Stimulated activated CD8-positive, alpha-beta memory T cell treated with anti-CD3 and anti-CD28 coated beads, Interleukin-15, amount 100 ng/mL, for 1 hour (primary cell): ENCODE data around the gene C10orf120.

ENCODE experiments used
- DNase-seq: peaks from one replicate; pipeline ENCODE4 v3.0.0-alpha.2; 2020; ENCODE audit warnings: low read depth

The C10orf120 gene

DNA sequence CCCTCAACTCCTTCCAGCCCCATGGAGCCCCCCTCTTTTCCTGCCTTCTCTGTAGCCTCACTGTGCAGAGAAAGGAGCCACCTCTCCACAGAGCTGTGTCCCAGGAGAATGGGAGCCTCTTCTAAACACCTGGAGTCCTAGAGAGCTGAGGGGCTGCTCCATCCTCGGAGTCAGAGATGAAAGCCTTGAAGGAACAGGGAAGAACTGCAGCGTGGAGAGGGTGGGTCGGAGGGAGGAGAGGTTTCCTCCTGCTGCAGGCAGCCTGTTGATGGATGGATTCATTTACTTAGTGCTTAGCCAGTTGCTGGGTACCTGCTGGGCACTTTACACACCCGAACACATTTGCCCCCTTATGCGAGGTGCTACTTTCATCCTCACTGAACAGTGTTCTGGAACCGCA lies 39.0 kb downstream of the C10orf120 start:
- DNase-seq: no peak

DNA sequence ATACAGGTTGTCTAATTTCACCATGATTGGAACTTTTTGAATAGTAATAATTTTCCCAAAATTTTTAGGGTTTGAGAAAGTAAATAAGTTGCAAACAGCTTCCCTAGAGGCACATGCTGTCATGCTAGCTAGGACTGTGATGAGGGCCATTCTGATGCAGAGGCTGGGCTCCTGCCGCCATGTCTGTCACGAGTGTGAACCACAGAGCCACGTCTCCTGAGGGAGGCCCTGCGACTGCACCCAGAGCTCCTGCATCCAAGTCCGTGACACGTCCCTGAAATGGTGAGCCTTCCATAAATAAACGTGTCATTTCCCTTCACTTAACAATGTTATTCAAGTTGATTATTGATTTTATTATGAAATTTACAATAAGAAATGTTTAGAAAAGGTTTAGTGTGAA lies 40.0 kb downstream of the C10orf120 start:
- no peak for DNase-seq

DNA sequence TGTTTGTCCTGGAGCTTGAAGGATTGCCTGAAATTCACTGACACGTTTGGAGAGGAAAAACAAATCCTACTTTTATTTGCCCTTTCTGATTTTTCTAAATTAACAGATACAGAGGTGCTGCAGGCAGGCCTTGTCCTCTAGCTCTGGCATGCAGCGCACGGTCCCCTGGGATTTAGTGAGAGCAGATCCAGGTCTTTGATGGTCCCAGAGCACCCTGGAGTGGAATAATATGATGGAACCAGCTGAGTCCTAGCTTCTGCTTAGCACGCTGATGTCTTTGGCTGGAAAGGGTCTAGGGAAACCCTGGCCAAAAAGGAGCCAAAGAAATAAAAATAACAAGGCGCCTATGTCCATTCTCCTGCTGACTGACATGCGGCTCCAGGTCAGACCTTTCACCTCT lies 40.5 kb downstream of the C10orf120 start:
- DNase-seq: no peak

DNA sequence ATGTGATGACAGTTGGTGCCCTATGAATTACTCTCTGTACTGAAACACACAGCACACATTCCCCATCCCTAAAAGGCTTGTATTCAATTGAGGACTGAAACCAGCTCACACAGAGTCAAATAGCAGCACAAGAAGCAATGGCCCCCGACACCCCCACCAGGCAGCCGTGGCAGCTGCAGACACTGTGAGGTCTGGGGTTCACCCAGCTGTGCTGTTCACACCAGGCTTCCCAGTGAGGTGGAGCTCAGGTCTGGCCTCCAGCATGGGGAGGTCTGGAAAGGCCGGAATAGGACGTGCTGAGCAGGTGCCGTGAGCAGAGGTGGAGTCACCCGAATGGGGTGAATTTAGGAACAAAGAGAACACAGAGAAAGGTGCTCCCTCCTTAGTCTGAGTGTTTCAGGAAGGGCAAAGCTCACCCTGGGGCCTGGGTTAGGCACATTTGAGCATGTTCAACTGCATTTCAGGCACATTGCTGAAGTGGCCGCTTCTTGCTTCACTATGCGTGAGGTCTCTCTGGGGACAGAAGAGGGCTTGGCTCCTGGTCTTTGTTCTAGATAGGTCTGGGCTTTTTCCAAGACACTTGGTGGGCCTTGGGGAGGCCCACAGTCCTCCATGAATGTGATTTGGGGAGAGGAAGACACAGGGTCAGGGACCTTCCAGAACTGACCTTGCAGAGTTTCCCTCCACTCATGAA lies 41.1 kb downstream of the C10orf120 start:
- no peak for DNase-seq

DNA sequence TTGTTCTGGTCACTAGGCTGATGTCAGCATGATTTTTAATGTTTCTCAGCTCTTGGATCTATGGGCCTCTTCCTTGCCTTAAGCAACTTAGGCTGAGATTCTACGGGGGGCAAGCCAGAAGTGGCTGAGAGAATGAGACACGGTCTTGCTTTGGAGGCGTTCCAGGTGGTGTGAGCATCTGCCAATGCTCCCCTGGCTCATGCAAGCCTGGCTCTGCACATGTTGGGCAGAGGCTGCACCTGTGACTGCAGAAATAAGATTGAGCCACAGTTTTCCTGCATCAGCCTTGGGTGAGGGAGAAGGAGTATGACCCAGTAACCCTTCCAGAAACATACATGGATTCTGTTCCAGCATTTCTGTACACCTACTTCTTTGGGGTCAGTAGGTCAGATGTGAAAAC lies 41.9 kb downstream of the C10orf120 start:
- no peak for DNase-seq

DNA sequence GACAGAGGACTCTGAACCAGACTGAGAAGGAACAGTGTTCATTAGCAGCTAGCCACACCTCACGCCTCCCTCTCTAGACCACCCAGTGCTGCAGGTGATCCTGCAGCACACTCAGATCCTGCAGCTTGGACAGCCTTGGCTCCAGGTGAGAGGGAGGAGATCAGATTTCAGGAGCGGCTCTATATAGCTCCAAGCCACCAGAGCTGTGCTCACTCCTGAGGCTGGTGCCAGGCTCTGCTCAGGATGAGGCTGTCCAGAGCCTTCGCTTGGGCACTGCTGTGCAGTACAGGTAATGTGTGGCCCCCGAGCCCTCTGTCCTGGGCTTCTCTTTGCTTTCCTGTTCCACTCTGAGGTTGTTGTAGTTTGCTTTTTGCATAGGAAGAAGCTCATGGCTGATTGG lies 42.4 kb downstream of the C10orf120 start:
- no peak for DNase-seq

DNA sequence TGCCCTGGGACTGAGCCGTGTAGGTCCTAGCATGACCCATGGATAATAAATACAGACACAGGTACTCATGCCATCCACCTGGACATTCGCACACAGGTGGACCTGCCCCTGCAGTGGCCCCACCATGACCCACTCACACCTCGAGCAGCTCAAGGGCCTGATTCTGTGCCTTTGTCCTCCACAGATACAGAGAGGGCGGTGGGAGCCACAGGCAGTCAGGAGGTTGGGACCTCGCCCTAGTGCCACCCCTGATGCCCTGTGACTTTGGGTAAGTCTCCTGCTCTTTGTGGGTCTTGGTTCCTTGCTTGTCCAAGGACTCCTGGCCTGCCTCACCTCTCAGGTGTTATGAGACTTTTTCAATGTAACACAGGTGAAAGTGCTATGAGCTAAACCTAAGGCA lies 42.9 kb downstream of the C10orf120 start:
- no peak for DNase-seq

DNA sequence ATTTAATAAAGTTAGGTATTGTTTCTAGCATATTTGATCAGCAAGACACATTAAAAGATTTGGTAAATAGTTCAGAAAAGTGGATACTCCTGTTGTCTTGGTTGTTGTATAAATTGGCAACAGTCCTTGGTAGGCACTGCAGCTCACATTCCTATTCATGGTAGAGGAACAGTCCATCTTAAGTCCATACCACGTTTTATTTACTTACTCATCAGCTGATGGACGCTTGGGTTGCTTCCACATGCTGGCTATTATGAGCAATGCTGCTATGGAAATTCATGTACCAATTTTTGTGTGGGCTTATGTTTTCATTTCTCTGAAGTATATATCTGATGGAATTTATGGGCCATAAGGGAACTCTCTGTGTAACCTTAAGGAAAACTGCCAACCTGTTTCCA lies 43.3 kb downstream of the C10orf120 start:
- DNase-seq: no peak

DNA sequence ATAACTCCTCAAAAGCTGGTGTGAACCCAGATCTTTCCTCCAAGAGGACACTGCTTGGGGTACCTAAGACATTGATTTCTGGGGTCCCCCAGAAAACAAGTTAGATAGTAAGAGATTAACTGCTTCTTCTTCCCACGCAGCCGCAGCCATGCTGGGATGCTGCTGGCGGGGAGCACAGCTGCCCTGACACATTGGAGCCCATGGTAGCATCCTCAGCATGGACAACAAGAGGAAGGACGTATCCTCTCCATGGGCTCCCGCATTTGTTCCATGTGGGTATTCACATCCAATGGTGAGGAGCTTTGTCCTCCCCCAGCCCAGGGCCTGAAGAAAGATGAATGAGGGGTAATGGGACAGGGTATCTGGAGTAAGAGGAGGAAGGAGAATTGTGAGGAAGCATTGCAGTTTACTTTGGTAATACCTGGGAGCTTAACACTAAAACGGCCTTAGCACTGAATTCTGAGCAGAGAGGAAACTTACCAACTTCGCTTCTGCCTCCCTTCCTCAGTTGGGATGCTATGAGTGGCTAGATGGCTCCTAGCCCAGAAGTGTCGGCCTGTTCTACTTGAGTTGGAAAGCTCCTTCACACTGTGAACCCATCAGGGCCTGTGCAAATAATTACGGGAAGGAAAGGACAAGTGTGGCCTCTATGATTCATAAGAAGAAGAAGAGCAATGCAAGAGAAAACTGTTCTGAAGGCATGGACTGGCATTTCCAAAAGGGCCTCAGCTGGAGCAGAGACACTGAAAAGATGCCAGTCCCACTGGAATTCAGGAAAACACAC lies 43.9 kb downstream of the C10orf120 start:
- DNase-seq: no peak

DNA sequence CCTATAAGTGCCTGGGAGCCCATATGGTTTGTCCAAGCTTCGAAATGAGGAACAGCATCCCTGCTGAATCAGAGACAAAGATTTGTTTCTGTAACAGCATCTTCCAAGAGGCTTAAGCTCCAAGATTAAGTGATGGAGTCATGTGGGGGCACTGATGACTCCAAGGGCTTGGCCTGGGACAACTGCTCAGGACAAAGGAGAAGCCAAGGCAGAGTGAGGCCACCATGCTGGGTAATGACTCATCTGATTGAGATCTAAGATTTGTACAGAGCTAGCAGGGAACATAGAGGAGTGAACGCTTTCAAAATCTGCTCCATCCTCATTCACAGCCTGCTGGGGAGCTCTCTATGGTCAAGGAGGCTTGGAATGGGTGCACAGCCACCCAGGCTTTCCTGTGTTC lies 49.3 kb downstream of the C10orf120 start:
- no peak for DNase-seq

DNA sequence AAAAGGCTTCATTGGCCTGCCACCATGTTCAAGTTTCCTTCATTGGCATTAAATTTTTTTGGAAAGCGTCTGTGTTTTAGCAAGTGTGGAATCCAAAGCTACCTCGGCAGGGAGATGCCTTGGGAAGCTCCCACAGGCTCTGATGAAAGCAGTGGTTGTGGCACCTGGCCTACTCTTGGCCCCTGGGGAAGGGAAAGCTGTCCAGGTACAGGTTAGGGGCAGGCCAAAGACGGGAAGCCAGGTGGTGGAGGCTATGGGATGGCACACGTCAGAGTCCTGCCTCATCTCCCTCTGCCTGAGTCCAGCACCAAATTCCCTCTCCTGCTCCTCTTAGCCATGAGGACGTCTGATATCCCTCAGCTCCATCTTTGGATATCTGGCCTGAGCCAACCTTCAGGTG lies 49.7 kb downstream of the C10orf120 start:
- no peak for DNase-seq

DNA sequence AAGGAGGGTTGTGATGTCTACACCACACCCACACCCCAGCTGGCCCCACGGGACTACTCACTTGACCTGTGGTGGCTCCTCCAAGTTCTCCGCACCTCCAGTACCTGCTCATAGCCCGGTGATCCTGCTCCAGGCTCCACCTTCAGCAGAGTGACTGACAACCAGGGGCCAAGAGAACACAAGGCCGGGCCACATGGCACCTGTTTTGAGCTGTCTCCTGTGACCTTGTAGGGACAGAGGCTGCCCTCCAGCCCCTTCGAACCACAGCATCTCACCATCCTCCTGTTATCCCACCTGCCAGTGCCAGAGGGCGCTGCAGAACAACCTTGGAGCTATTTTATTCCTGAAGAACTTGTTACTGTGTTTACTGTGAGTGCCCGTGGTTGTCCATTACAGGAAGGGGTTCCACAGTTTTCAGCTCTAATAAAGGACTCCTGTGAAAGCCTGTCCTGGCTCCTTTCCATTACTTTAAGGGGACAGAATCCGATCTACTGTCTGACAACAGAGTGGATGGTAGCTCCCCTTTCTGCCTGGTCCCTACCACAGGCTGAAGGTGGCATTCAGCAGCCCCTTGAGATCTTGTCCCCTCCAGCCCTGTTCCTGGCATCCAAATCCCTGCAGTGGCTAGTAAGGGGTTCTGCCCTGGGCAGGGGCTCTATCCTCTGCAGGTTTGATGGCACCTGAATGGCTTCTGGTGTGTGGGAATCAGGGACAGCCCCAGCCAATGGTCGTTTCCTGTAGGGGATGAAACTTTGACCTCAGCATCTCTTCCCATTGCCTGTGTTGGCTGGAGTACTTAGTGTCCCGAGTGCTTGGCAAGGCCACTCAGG lies 50.8 kb downstream of the C10orf120 start:
- DNase-seq: no peak
